SJCRH30 (cell line): ENCODE data around the gene KIRREL1. TPM values are rescaled to one million over a fixed set of nuclear protein-coding genes. Genes with fewer than 3 reads are reported as not detected.

ENCODE experiments used
- DNase-seq, 2 experiments: peaks; one replicate each; pipeline ENCODE4 v3.0.0-alpha.2; 2015 to 2020
- H3K27ac ChIP-seq: fragments of 250-450 bp; sonication (Bioruptor Pico); 2 replicates; pipeline ENCODE4 v1.5.1; 2020; ENCODE audit warnings: mild to moderate bottlenecking, moderate library complexity
- H3K27me3 ChIP-seq: fragments of 250-450 bp; sonication (Bioruptor Pico); 2 replicates; pipeline ENCODE4 v1.5.1; 2020; ENCODE audit warnings: mild to moderate bottlenecking, moderate library complexity
- H3K36me3 ChIP-seq: fragments of 250-450 bp; sonication (Bioruptor Pico); 2 replicates; pipeline ENCODE4 v1.5.1; 2020; ENCODE audit warnings: mild to moderate bottlenecking, moderate library complexity
- H3K4me1 ChIP-seq: fragments of 250-450 bp; sonication (Bioruptor Pico); 2 replicates; pipeline ENCODE4 v1.5.1; 2020; ENCODE audit warnings: mild to moderate bottlenecking, moderate library complexity
- H3K4me3 ChIP-seq: fragments of 250-450 bp; sonication (Bioruptor Pico); 2 replicates; pipeline ENCODE4 v1.5.1; 2020; ENCODE audit warnings: mild to moderate bottlenecking, moderate library complexity
- H3K9me3 ChIP-seq: fragments of 250-450 bp; sonication (Bioruptor Pico); replicated peaks from 2 replicates; pipeline ENCODE4 v1.5.1; 2020; ENCODE audit warnings: mild to moderate bottlenecking, moderate library complexity
- total RNA-seq: library from RNA; depleted of rRNA; stranded (reverse); fragments of >200 nt; shearing (Covaris generic); gene quantifications from 2 replicates; pipeline ENCODE4 v1.2.3, GENCODE V29; 2014

Gene KIRREL1
- total RNA-seq, 1 experiment from 2014 or later, result 26.3 TPM

DNA sequence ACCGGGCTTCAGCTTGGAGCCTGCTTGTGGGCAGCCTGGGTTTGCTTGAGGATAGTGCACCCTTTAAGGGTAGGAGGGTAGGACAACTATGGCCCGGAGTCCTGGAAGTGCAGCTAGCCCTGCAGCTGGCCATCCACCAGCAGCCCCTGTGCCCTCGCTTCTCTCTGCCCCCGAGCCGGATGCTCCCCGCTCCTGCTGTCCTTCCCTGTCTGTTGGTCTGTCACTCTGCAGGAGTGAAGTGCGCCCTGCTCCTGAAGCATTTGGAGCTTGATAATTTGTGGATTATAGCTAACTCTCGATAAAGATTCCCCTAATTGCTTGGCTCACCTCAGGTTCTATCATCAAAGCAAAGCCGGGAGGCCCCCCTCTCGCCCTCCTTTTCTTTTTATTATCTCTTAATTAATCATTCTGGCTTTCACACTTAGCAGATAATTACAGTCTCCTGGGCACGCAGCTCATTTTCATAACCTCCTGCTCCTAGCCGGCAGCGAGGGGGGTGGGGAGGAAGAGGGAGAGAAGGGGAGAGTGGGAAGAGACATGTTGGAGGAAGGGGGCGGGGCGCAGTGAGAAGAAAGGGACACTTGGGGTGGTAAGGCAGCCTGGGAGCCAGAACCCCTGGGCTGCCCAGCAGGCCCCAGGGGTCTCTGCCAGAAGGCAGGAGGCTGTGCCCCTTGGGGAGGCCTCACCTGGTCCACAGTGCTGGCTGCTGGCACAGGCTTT is 14.4 kb downstream of the KIRREL1 start:
- Histone ChIP-seq H3K4me3 (no peak overlapping the region), H3K27me3 (no peaks in the 10 kb centered on the region), H3K36me3 (0 out of 2 replicates have a peak, but pooled peaks cover 1% of the 10 kb centered on the region), H3K9me3 (no peaks in the 10 kb centered on the region), H3K27ac (no peak overlapping the region), H3K4me1 (peaks cover 51% of the 10 kb centered on the region)
- DNase-seq, result no peak

GRCh38 chr1:158008630-158009029 is 15.2 kb downstream of the KIRREL1 start:
- no peaks in the 10 kb centered on the region for H3K27me3 ChIP-seq
- H3K36me3 ChIP-seq, result 0 out of 2 replicates have a peak, but pooled peaks cover 2% of the 10 kb centered on the region
- DNase-seq, result no peak
- H3K9me3 ChIP-seq, result no peaks in the 10 kb centered on the region
- H3K4me3 ChIP-seq, result no peak overlapping the region
- H3K4me1 ChIP-seq, result peaks cover 45% of the 10 kb centered on the region
- no peak overlapping the region for H3K27ac ChIP-seq

DNA sequence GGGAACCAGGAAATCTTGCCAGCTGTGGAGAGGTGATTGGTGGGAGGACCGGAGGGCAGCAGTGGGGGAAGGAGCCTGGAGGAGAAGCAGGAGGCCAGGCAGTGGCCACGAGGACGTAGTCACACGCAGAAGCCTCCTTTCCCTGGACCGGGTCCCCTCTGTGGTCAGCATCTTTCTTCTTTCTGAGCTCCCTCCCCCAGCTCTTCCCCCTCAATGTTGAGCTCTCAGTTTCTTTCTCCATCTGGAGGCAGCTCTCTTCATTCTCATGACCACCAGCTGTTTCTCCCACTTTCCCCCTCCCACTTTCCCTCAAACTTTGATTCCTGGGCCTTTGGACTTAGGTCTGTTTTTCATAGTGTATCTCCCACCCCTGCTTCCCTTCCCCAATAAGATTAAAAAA is 18.3 kb downstream of the KIRREL1 start:
- Histone ChIP-seq H3K9me3 (no peaks in the 10 kb centered on the region), H3K4me3 (no peak overlapping the region), H3K27me3 (no peaks in the 10 kb centered on the region), H3K27ac (peak overlapping the region; percentile 93), H3K36me3 (0 out of 2 replicates have a peak, but pooled peaks cover 2% of the 10 kb centered on the region), H3K4me1 (peaks cover 55% of the 10 kb centered on the region)
- no peak for DNase-seq

- no peaks in the 10 kb centered on the region for H3K27me3 ChIP-seq
- no peak for DNase-seq
- H3K4me1 ChIP-seq, result peaks cover 74% of the 10 kb centered on the region
- H3K4me3 ChIP-seq, result no peak overlapping the region
- H3K27ac ChIP-seq, result no peak overlapping the region
- no peaks in the 10 kb centered on the region for H3K9me3 ChIP-seq
- H3K36me3 ChIP-seq, result 0 out of 2 replicates have a peak, but pooled peaks cover 2% of the 10 kb centered on the region
Observed at GRCh38 chr1:158013840-158014730, 20.6 kb downstream of the KIRREL1 start.

DNA sequence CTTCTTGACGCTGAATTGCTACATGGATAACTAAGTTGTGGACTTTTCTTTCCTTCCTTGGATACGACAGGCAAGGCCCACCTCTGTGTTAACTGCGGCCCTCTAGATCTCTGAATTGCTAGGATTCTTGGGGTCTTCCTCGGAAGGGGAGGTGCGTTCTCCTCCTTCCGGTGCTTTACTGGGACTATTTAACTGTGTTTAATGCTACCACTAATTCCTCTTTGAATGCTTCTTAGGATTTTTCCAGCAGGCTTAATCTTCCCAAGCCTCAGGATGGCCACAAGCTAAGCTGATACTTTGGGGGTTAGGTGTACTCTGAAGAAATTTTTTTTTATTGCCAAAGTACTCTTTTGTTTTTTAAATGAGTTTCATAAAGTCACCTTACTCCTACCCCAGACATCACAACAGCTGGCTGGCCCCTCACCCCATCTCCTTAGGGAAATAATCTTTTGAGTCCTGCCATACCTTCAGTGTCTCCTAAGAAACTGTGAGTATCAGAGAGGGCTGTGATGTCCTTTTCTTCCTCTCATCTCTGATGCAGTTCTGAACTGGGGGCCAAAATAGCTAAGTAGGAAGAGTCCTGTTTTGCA is 21.4 kb downstream of the KIRREL1 start:
- DNase-seq, result no peak
- H3K36me3 ChIP-seq, result 0 out of 2 replicates have a peak, but pooled peaks cover 2% of the 10 kb centered on the region
- no peak overlapping the region for H3K27ac ChIP-seq
- H3K4me3 ChIP-seq, result no peak overlapping the region
- no peaks in the 10 kb centered on the region for H3K27me3 ChIP-seq
- peaks cover 74% of the 10 kb centered on the region for H3K4me1 ChIP-seq
- H3K9me3 ChIP-seq, result no peaks in the 10 kb centered on the region

- Histone ChIP-seq H3K4me1 (peaks cover 75% of the 10 kb centered on the region), H3K36me3 (0 out of 2 replicates have a peak, but pooled peaks cover 2% of the 10 kb centered on the region), H3K9me3 (no peaks in the 10 kb centered on the region), H3K4me3 (no peak overlapping the region), H3K27ac (peak overlapping the region; percentile 10; the same call in 1 of the 2 replicates), H3K27me3 (no peaks in the 10 kb centered on the region)
- DNase-seq, result peak in 1 of 2 experiments; percentile 40
Observed at GRCh38 chr1:158016651-158017335, 23.3 kb downstream of the KIRREL1 start.

- DNase-seq, result no peak
- Histone ChIP-seq H3K36me3 (no peaks in the 10 kb centered on the region), H3K27ac (peak overlapping the region; percentile 98), H3K4me3 (no peak overlapping the region), H3K27me3 (no peaks in the 10 kb centered on the region), H3K4me1 (peaks cover 68% of the 10 kb centered on the region), H3K9me3 (no peaks in the 10 kb centered on the region)
Observed at GRCh38 chr1:158017800-158018595, 24.6 kb downstream of the KIRREL1 start.

GRCh38 chr1:158019171-158019868 is 25.9 kb downstream of the KIRREL1 start:
- peak overlapping the region; percentile 28 for H3K4me3 ChIP-seq
- H3K27me3 ChIP-seq, result no peaks in the 10 kb centered on the region
- H3K27ac ChIP-seq, result peak overlapping the region; percentile 98
- no peaks in the 10 kb centered on the region for H3K36me3 ChIP-seq
- H3K9me3 ChIP-seq, result no peaks in the 10 kb centered on the region
- peaks cover 60% of the 10 kb centered on the region for H3K4me1 ChIP-seq
- DNase-seq, result peak; percentile 84 to 90

DNA sequence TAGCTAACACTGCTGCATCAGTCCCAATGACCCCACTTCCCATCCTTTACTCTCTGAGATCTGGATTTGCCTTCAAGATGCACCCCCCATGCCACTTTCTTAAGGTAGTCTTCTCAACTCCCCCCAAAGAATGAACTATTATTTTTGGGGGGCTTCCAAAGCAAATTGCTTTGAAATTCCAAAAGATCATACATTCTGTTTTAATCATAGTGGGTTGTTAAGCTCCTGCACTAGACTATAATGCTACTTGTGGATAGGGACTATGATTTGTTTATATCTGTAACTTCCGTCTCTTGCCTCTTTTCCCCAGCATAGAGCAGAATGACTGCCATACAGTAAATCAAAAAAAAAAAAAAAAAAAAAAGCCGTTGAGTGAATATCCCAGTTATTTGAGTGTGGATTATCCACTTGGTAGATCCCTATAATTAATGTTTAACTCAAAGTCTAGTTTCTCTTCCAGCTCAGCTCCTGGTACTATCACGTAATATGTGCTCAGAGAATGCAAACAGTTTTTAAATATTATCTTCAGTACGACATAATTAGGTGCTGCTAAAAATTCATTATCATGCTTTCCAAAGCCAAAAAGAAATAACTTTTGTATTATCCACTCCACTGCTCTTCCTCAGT is 26.9 kb downstream of the KIRREL1 start:
- H3K27me3 ChIP-seq, result no peaks in the 10 kb centered on the region
- H3K27ac ChIP-seq, result peak overlapping the region; percentile 98
- no peaks in the 10 kb centered on the region for H3K36me3 ChIP-seq
- H3K4me3 ChIP-seq, result peak overlapping the region; percentile 28
- no peaks in the 10 kb centered on the region for H3K9me3 ChIP-seq
- no peak for DNase-seq
- peaks cover 57% of the 10 kb centered on the region for H3K4me1 ChIP-seq

GRCh38 chr1:158020886-158021620 is 27.6 kb downstream of the KIRREL1 start:
- no peaks in the 10 kb centered on the region for H3K9me3 ChIP-seq
- no peaks in the 10 kb centered on the region for H3K27me3 ChIP-seq
- H3K4me3 ChIP-seq, result no peak overlapping the region
- peak overlapping the region; percentile 15; the same call in 1 of the 2 replicates for H3K27ac ChIP-seq
- H3K4me1 ChIP-seq, result peaks cover 56% of the 10 kb centered on the region
- DNase-seq, result no peak
- H3K36me3 ChIP-seq, result no peaks in the 10 kb centered on the region

DNA sequence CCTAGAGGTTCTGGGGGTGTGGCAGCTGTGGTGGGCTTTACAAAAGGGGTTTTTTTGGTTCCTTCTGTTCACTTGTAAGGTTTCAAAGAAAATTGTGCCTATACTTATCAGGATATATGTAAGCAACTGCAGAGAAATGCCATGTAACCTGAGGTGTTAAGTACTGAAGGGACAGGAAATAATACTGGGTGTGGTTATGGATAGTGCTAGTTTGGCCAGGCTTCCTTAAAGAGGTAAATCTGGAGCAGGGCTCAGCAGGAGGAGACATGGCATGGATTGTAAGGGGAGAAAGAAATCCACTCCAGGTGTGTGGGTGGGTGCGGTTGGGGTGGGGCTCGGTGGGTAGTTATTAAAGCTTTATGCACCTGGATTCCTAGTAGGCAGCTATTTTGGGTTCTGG is 28.3 kb downstream of the KIRREL1 start:
- no peaks in the 10 kb centered on the region for H3K9me3 ChIP-seq
- H3K4me3 ChIP-seq, result no peak overlapping the region
- H3K36me3 ChIP-seq, result no peaks in the 10 kb centered on the region
- H3K27ac ChIP-seq, result no peak overlapping the region
- peaks cover 50% of the 10 kb centered on the region for H3K4me1 ChIP-seq
- DNase-seq, result no peak
- H3K27me3 ChIP-seq, result no peaks in the 10 kb centered on the region

GRCh38 chr1:158022554-158023312 is 29.3 kb downstream of the KIRREL1 start:
- H3K4me3 ChIP-seq, result no peak overlapping the region
- peaks cover 48% of the 10 kb centered on the region for H3K4me1 ChIP-seq
- no peaks in the 10 kb centered on the region for H3K27me3 ChIP-seq
- no peak for DNase-seq
- no peak overlapping the region for H3K27ac ChIP-seq
- H3K9me3 ChIP-seq, result no peaks in the 10 kb centered on the region
- H3K36me3 ChIP-seq, result no peaks in the 10 kb centered on the region
